HCT116 (cell line): ENCODE measurements around the gene FOXL2. TPM values are rescaled to one million over a fixed set of nuclear protein-coding genes. Genes with fewer than 3 reads are reported as not detected.

ENCODE experiments used
- ATAC-seq: fragments of 200-7000 bp; cut with Tn5 transposase; 2 replicates; pipeline ENCODE4 v1.9.1; 2020; ENCODE audit warnings: mild to moderate bottlenecking, moderate library complexity
- BruUV-seq: library from RNA; stranded (reverse); fragments of 400-500 nt; replicated peaks from 2 replicates; lab custom pipeline; 2021; lab: Mats Ljungman, UMichigan
- CTCF ChIA-PET: fragments of 300-600 bp; sonication (Branson Sonifier 250); formaldehyde crosslinking; loops from one replicate; lab custom pipeline; 2021; ENCODE audit warnings: antibody characterized with exemption; lab: Charles Lee
- POLR2A ChIA-PET: fragments of 300-600, 350-600 bp; sonication (Branson Sonifier 250); formaldehyde crosslinking; loops from one replicate; lab custom pipeline; 2021; ENCODE audit warnings: antibody characterized with exemption; lab: Charles Lee
- RAD21 ChIA-PET, 2 experiments: fragments of 300-600 bp; sonication (Branson Sonifier 250); formaldehyde crosslinking; loops; one replicate each; lab custom pipeline; 2023; ENCODE audit warnings: low total read pairs in 2 of 2; ENCODE audit not compliant: uncharacterized antibody in 2 of 2, unreplicated experiment in 2 of 2, low non-redundant PET in 1 of 2; lab: Charles Lee
- DNase-seq: peaks from one replicate; pipeline ENCODE4 v3.0.0-alpha.2; 2010; ENCODE audit warnings: low read depth, low spot score
- H2AFZ ChIP-seq: fragments of 200-600 bp; shearing (Covaris generic), sonication (generic); 2 replicates; pipeline ENCODE4 v1.6.1; 2017; ENCODE audit warnings: low read depth, mixed run types, mixed read lengths, antibody characterized with exemption, low read length; ENCODE audit not compliant: poor library complexity, severe bottlenecking
- H3K27ac ChIP-seq: 2 replicates; pipeline ENCODE4 v1.5.1; 2012; ENCODE audit warnings: low read depth, low read length
- H3K27me3 ChIP-seq: fragments of 200-600 bp; sonication (generic); 2 replicates; pipeline ENCODE4 v1.6.1; 2016; ENCODE audit warnings: mixed run types, low read length, mixed read lengths; ENCODE audit not compliant: insufficient read depth
- H3K36me3 ChIP-seq, 2 experiments: fragments of 200-500 bp in 1 of 2; fragments of 200-600 bp in 1 of 2; sonication (Bioruptor generic) in 1 of 2; sonication (generic) in 1 of 2; 2 replicates each; pipeline versions ENCODE4 v1.5.1 to v1.6.1; 2014 to 2016; ENCODE audit warnings: low read length in 2 of 2, inconsistent platforms in 1 of 2, mixed read lengths in 1 of 2, mixed run types in 1 of 2; ENCODE audit not compliant: insufficient read depth in 2 of 2, control insufficient read depth in 1 of 2
- H3K4me1 ChIP-seq, 2 experiments: fragments of 200-600 bp in 1 of 2; sonication (generic) in 1 of 2; 2 replicates each; pipeline versions ENCODE4 v1.5.1 to v1.6.1; 2012 to 2017; ENCODE audit warnings: low read length in 2 of 2, inconsistent platforms in 1 of 2, mild to moderate bottlenecking in 1 of 2, mixed read lengths in 1 of 2, mixed run types in 1 of 2, moderate library complexity in 1 of 2; ENCODE audit not compliant: insufficient read depth in 2 of 2, control insufficient read depth in 1 of 2
- H3K4me2 ChIP-seq: fragments of 200-600 bp; sonication (generic); 2 replicates; pipeline ENCODE4 v1.6.1; 2017; ENCODE audit warnings: mixed run types, low read length, mixed read lengths
- H3K4me3 ChIP-seq, 2 experiments: fragments of 200-600 bp in 1 of 2; sonication (generic) in 1 of 2; replicated peaks in 1 of 2; 2 replicates each; pipeline ENCODE4 v1.5.1; 2011 to 2016; ENCODE audit warnings: low read length in 2 of 2, control low read depth in 1 of 2, low read depth in 1 of 2, mild to moderate bottlenecking in 1 of 2, mixed read lengths in 1 of 2, mixed run types in 1 of 2
- H3K79me2 ChIP-seq: fragments of 200-600 bp; sonication (generic); 2 replicates; pipeline ENCODE4 v1.6.1; 2017; ENCODE audit warnings: mild to moderate bottlenecking, mixed run types, low read length, moderate library complexity, mixed read lengths; ENCODE audit not compliant: insufficient read depth
- H3K9ac ChIP-seq: fragments of 200-600 bp; sonication (generic); 2 replicates; pipeline ENCODE4 v1.6.1; 2016; ENCODE audit warnings: low read length, mixed read lengths
- H3K9me2 ChIP-seq: fragments of 200-600 bp; sonication (generic), shearing (Covaris generic); 2 replicates; pipeline ENCODE4 v1.6.1; 2017; ENCODE audit warnings: mixed run types, mild to moderate bottlenecking, moderate library complexity; ENCODE audit not compliant: insufficient read depth
- H3K9me3 ChIP-seq, 2 experiments: fragments of 200-500 bp in 1 of 2; fragments of 200-600 bp in 1 of 2; sonication (Bioruptor generic) in 1 of 2; sonication (generic) in 1 of 2; 2 replicates each; pipeline ENCODE4 v1.6.1; 2014 to 2017; ENCODE audit warnings: low read length in 2 of 2, mixed read lengths in 2 of 2, inconsistent platforms in 1 of 2, low read depth in 1 of 2, mild to moderate bottlenecking in 1 of 2, mixed run types in 1 of 2, moderate library complexity in 1 of 2; ENCODE audit not compliant: control insufficient read depth in 1 of 2, insufficient read depth in 1 of 2
- H4K20me1 ChIP-seq: fragments of 200-600 bp; sonication (generic), shearing (Covaris generic); 2 replicates; pipeline ENCODE4 v1.6.1; 2017; ENCODE audit warnings: mixed run types, mild to moderate bottlenecking, moderate library complexity; ENCODE audit not compliant: insufficient read depth
- EZH2 ChIP-seq: fragments of 200-600 bp; sonication (generic); IDR thresholded peaks from 2 replicates; pipeline ENCODE4 v1.6.1; 2017; ENCODE audit warnings: antibody characterized with exemption, mixed run types
- EZH2phosphoT487 ChIP-seq: fragments of 200-600 bp; IDR thresholded peaks from 2 replicates; pipeline ENCODE4 v1.6.1; 2018; ENCODE audit warnings: antibody characterized with exemption, borderline replicate concordance
- FOSL1 ChIP-seq: IDR thresholded peaks from 2 replicates; pipeline ENCODE4 v1.6.1; 2012; ENCODE audit warnings: low read depth
- JUND ChIP-seq: IDR thresholded peaks from 2 replicates; pipeline ENCODE4 v1.6.1; 2012
- POLR2A ChIP-seq: IDR thresholded peaks from 2 replicates; pipeline ENCODE4 v1.7.0; 2011; ENCODE audit warnings: borderline replicate concordance; ENCODE audit not compliant: insufficient read depth, insufficient read length; ENCODE audit errors: extremely low read depth
- POLR2AphosphoS5 ChIP-seq: IDR thresholded peaks from 2 replicates; pipeline ENCODE4 v1.6.1; 2011; ENCODE audit warnings: mild to moderate bottlenecking, low read depth, low read length, moderate library complexity
- RAD21 ChIP-seq: IDR thresholded peaks from 2 replicates; pipeline ENCODE4 v1.6.1; 2012; ENCODE audit warnings: low read depth, mild to moderate bottlenecking
- SIN3A ChIP-seq: IDR thresholded peaks from 2 replicates; pipeline ENCODE4 v1.6.1; 2012; ENCODE audit warnings: low read depth
- YY1 ChIP-seq: IDR thresholded peaks from 2 replicates; pipeline ENCODE4 v1.6.1; 2011; ENCODE audit warnings: low read length, low read depth, moderate library complexity, mild to moderate bottlenecking; ENCODE audit not compliant: insufficient replicate concordance; ENCODE audit errors: extremely low read depth
- ZFX ChIP-seq: fragments of 450-650 bp; IDR thresholded peaks from 2 replicates; pipeline ENCODE4 v1.6.1; 2017
- intact Hi-C: fragments of 100-400 bp; cut with micrococcal nuclease; formaldehyde crosslinking; loops from 2 replicates; pipeline ENCODE4 v1.10.0; 2022
- total RNA-seq: library from RNA; stranded (reverse); gene quantifications from one replicate; pipeline ENCODE4 v1.2.1, GENCODE V29; 2021; ENCODE audit not compliant: unreplicated experiment
- TF ChIP-seq, protein P1 (sequence below): IDR thresholded peaks from 2 replicates; pipeline ENCODE4 v1.6.1; 2012; ENCODE audit warnings: low read depth
- TF ChIP-seq, protein P2 (sequence below), 3 experiments: fragments of 200-600 bp in 1 of 3; sonication (generic) in 1 of 3; IDR thresholded peaks in 2 of 3; conservative IDR thresholded peaks in 1 of 3; 2 replicates each; pipeline ENCODE4 v1.5.1; 2012 to 2017; ENCODE audit warnings: low read depth in 2 of 3, low read length in 2 of 3, antibody characterized with exemption in 1 of 3, borderline replicate concordance in 1 of 3, control low read depth in 1 of 3, mild to moderate bottlenecking in 1 of 3, mixed read lengths in 1 of 3, mixed run types in 1 of 3, moderate library complexity in 1 of 3; ENCODE audit not compliant: insufficient read depth in 1 of 3
- TF ChIP-seq, protein P3 (sequence below): IDR thresholded peaks from 2 replicates; pipeline ENCODE4 v1.6.1; 2012

The FOXL2 gene
- total RNA-seq, 1 experiment from 2014 or later: not detected

DNA sequence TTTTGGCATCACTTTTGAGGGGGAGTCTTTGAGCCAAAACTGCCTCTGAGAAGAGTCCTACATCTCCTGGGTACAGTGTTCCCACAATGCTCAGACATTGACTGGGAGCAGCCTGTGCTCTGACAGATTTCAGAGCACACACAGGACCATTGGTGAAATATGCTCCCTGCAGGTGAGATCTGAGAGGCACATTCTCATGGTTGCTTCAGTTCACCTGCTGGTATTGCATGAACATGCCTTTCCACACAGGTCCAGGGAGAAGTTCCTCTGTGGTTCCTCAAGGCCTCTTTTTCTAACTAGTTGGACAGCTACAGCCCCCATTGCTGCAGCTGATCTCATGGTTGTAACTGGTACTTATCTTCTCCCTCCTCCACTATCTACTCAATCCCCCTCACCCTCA is 37.0 kb downstream of the FOXL2 start:
- intact Hi-C loops: no loop called here
- ChIA-PET RAD21 (interaction anchor here in 1 of 2 experiments (0.6 kb wide), 1 partner anchor 301 kb away, joined by 3 read pairs; the partner anchor contains the start of gene FAIM), POLR2A (no interaction called here), CTCF (interaction anchor here (1.2 kb wide), 1 partner anchor 16 kb away, joined by 3 read pairs; no protein-coding TSS in a partner anchor)
- no peak for TF ChIP-seq ZFX
- TF ChIP-seq POLR2A: no peak
- peak; percentile 46; the same call in 1 of the 2 replicates for TF ChIP-seq RAD21
- TF ChIP-seq JUND: no peak
- no peak for TF ChIP-seq YY1
- TF ChIP-seq FOSL1: no peak
- TF ChIP-seq, protein P1, sequence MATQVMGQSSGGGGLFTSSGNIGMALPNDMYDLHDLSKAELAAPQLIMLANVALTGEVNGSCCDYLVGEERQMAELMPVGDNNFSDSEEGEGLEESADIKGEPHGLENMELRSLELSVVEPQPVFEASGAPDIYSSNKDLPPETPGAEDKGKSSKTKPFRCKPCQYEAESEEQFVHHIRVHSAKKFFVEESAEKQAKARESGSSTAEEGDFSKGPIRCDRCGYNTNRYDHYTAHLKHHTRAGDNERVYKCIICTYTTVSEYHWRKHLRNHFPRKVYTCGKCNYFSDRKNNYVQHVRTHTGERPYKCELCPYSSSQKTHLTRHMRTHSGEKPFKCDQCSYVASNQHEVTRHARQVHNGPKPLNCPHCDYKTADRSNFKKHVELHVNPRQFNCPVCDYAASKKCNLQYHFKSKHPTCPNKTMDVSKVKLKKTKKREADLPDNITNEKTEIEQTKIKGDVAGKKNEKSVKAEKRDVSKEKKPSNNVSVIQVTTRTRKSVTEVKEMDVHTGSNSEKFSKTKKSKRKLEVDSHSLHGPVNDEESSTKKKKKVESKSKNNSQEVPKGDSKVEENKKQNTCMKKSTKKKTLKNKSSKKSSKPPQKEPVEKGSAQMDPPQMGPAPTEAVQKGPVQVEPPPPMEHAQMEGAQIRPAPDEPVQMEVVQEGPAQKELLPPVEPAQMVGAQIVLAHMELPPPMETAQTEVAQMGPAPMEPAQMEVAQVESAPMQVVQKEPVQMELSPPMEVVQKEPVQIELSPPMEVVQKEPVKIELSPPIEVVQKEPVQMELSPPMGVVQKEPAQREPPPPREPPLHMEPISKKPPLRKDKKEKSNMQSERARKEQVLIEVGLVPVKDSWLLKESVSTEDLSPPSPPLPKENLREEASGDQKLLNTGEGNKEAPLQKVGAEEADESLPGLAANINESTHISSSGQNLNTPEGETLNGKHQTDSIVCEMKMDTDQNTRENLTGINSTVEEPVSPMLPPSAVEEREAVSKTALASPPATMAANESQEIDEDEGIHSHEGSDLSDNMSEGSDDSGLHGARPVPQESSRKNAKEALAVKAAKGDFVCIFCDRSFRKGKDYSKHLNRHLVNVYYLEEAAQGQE: no peak
- TF ChIP-seq EZH2: no peak
- no peak for TF ChIP-seq POLR2AphosphoS5
- TF ChIP-seq, protein P2, sequence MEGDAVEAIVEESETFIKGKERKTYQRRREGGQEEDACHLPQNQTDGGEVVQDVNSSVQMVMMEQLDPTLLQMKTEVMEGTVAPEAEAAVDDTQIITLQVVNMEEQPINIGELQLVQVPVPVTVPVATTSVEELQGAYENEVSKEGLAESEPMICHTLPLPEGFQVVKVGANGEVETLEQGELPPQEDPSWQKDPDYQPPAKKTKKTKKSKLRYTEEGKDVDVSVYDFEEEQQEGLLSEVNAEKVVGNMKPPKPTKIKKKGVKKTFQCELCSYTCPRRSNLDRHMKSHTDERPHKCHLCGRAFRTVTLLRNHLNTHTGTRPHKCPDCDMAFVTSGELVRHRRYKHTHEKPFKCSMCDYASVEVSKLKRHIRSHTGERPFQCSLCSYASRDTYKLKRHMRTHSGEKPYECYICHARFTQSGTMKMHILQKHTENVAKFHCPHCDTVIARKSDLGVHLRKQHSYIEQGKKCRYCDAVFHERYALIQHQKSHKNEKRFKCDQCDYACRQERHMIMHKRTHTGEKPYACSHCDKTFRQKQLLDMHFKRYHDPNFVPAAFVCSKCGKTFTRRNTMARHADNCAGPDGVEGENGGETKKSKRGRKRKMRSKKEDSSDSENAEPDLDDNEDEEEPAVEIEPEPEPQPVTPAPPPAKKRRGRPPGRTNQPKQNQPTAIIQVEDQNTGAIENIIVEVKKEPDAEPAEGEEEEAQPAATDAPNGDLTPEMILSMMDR (IDR thresholded peaks at IDR 0.05 in 2 of 3, conservative IDR thresholded peaks at IDR 0.05 in 1 of 3; ENCODE audit: borderline replicate concordance in 1 of 3, insufficient read depth in 1 of 3, low read depth in 2 of 3, low read length in 2 of 3): 0 out of 6 replicates have a peak, but pooled peaks of 1 of the 3 experiments have one; percentile 8
- TF ChIP-seq, protein P3, sequence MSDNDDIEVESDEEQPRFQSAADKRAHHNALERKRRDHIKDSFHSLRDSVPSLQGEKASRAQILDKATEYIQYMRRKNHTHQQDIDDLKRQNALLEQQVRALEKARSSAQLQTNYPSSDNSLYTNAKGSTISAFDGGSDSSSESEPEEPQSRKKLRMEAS: no peak
- no peak for TF ChIP-seq EZH2phosphoT487
- TF ChIP-seq SIN3A: no peak
- Histone ChIP-seq H3K27ac (no peak overlapping the region), H2AFZ (no peak overlapping the region), H4K20me1 (no peaks in the 10 kb centered on the region), H3K4me3 (no peak overlapping the region), H3K4me2 (no peak overlapping the region), H3K9ac (no peak overlapping the region), H3K27me3 (no peaks in the 10 kb centered on the region), H3K36me3 (no peaks in the 10 kb centered on the region), H3K79me2 (no peaks in the 10 kb centered on the region), H3K9me3 (no peaks in the 10 kb centered on the region), H3K4me1 (peaks cover 0 to 4% of the 10 kb centered on the region in 2 experiments; a peak in 2 of 4 replicates), H3K9me2 (no peaks in the 10 kb centered on the region)
- BruUV-seq: no TSS peak
- peak; percentile 42; the same call in 1 of the 2 replicates for ATAC-seq
- no peak for DNase-seq
